Pancreas (tissue), 10 donors: ENCODE measurements around the gene ZNF586. TPM values are rescaled to one million over a fixed set of nuclear protein-coding genes. Genes with fewer than 3 reads are reported as not detected.

ENCODE experiments used
- ATAC-seq, 4 donors: fragments of 200-7000 bp; cut with Tn5 transposase; one replicate each; pipeline versions ENCODE4 v1.8.0 to v1.9.1; 2020; ENCODE audit warnings: mild to moderate bottlenecking in 4 of 4, moderate library complexity in 4 of 4
- DNase-seq, 6 donors: peaks; one replicate each; pipeline ENCODE4 v3.0.0-alpha.2; 2020
- FAIRE-seq: peaks from 2 replicates; lab custom pipeline; 2012; peaks lifted over from hg19 to GRCh38; lab: Jason Lieb, UNC
- H3K27ac ChIP-seq, 4 donors: fragments of 200-600 bp; sonication (generic); 1 replicate in 3 of 4; 2 replicates in 1 of 4; pipeline versions ENCODE4 v1.5.0 to v1.8.0; 2020
- H3K27me3 ChIP-seq, 4 donors: fragments of 200-600 bp; one replicate each; pipeline ENCODE4 v1.8.0; 2021
- H3K36me3 ChIP-seq, 3 donors: fragments of 200-600 bp; sonication (generic) in 1 of 3; one replicate each; pipeline versions ENCODE4 v1.5.0 to v1.8.0; 2020 to 2021
- H3K4me1 ChIP-seq, 3 donors: fragments of 200-600 bp; one replicate each; pipeline ENCODE4 v1.8.0; 2021
- H3K4me3 ChIP-seq, 4 donors: fragments of 200-600 bp; sonication (generic) in 2 of 4; one replicate each; pipeline versions ENCODE4 v1.5.0 to v1.8.0; 2020 to 2021
- H3K9me3 ChIP-seq, 4 donors: fragments of 200-600 bp; one replicate each; pipeline ENCODE4 v1.8.0; 2021
- WGBS, 2 donors: extraction: QIAGEN DNeasy Blood & Tissue Kit; methylation state at CpG; one replicate each; pipeline ENCODE4 v1.1.7; 2013; 5-methylcytosine and 5-hydroxymethylcytosine counted together
- intact Hi-C, 3 donors: fragments of 100-400 bp; cut with DNase I; formaldehyde crosslinking; loops; one replicate each; pipeline versions ENCODE4 v1.11.1 to v1.14.2; 2022
- polyA plus RNA-seq, 2 donors: library from polyadenylated mRNA; stranded (reverse); fragments of 200-250 nt; gene quantifications; one replicate each; pipeline ENCODE4 v1.2.3, GENCODE V29; 2013
- total RNA-seq, 6 donors: library from RNA; stranded (reverse); fragmentation: NEBNext Ultra II Directional in 4 of 6; extraction: Animal tissue kit (Norgen Biotek cat#: 25700) in 4 of 6; gene quantifications; one replicate each; pipeline versions ENCODE4 v1.2.1 to v1.2.4, GENCODE V29; 2021 to 2023
- TF ChIP-seq, protein P1 (sequence below), 4 donors: fragments of 200-600 bp; sonication (generic) in 3 of 4; IDR thresholded peaks; one replicate each; pipeline versions ENCODE4 v1.5.0 to v1.8.0; 2021; ENCODE audit warnings: antibody characterized with exemption in 4 of 4
- donor health status: healthy with polysubstance abuse.
- donor health status: DM: no; HTN: no; CAD: no; lungs with moderate emphysema.
- donor health status: DM: no; HTN: no; CAD: no.
- donor health status: control.
- donor health status: control.
- donor health status: Bipolar disorder and iron deficiency.
- donor health status: DM: yes; HTN: yes; CAD: no.
- donor health status: DM: no; HTN: no; CAD: no.
- donor health status: DM: no; HTN: no; CAD: no.
- donor health status: DM: yes; HTN: yes; CAD: no.

ZNF586 gene
- total and polyA plus RNA-seq, 8 donors = 3.0 to 12.9 (median 4.6) TPM

DNA sequence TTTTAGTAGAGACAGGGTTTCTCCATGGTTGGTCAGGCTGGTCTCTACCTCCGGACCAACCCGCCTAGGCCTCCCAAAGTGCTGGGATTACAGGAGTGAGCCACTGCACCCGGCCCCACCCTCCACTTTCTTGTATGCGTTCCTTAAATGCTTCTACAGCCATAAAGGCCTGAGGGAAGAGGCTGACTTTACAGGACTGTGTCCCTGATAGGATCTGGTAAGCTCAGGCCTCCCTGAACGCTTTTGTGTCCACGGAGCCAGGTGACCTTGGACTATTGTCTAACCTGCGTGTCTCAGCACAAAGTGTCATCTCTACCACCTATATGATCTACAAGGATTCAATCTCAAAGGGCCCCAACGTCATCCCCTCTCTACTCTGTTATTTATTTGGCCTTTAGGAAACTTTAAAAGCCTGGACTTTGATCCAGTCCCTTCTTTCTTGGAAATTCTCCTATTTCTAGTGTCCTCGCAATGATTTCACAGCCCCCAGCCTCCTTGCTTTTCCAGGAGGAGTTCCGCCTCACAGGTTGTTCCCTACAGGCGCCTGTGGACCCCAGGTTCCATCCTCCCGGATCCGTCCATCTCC lies 44.5 kb downstream of the ZNF586 start:
- FAIRE-seq (no peak), ATAC-seq (peak in 2 of 4 donors; percentile 2 to 13), DNase-seq (no peak)
- peaks cover 0 to 5% (median 4%) of the 10 kb centered on the region in 3 donors for H3K4me1 ChIP-seq
- H3K4me3 ChIP-seq = peak overlapping the region; percentile 56 to 82 (median 76)
- H3K27ac ChIP-seq = peak overlapping the region; percentile 62 to 74 (median 69)
- intact Hi-C loops = no loop called here
- TF ChIP-seq, protein P1, sequence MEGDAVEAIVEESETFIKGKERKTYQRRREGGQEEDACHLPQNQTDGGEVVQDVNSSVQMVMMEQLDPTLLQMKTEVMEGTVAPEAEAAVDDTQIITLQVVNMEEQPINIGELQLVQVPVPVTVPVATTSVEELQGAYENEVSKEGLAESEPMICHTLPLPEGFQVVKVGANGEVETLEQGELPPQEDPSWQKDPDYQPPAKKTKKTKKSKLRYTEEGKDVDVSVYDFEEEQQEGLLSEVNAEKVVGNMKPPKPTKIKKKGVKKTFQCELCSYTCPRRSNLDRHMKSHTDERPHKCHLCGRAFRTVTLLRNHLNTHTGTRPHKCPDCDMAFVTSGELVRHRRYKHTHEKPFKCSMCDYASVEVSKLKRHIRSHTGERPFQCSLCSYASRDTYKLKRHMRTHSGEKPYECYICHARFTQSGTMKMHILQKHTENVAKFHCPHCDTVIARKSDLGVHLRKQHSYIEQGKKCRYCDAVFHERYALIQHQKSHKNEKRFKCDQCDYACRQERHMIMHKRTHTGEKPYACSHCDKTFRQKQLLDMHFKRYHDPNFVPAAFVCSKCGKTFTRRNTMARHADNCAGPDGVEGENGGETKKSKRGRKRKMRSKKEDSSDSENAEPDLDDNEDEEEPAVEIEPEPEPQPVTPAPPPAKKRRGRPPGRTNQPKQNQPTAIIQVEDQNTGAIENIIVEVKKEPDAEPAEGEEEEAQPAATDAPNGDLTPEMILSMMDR (IDR thresholded peaks at IDR 0.05) = no peak
- H3K9me3 ChIP-seq = no peaks in the 10 kb centered on the region
- H3K36me3 ChIP-seq = no peaks in the 10 kb centered on the region
- H3K27me3 ChIP-seq = no peaks in the 10 kb centered on the region
- WGBS, 2 donors = 9 to 11% methylated on average over 13 of the region's 13 CpGs

GRCh38 chr19:57814505-57815246 lies 45.2 kb downstream of the ZNF586 start, which contains the start of gene ZNF552:
Gene ZNF552, minus strand, starts transcription at chr19:57814913. Its CDS starts 170 bp downstream, at chr19:57814743.
- Histone ChIP-seq H3K27ac (peak within 1 kb of the TSS; percentile 62 to 74 (median 69)), H3K4me1 (peaks cover 0 to 5% (median 4%) of the 10 kb centered on the region in 3 donors), H3K4me3 (peak within 1 kb of the TSS; percentile 56 to 82 (median 76)), H3K9me3 (no peaks in the 10 kb centered on the region), H3K27me3 (no peaks in the 10 kb centered on the region), H3K36me3 (no peaks in the 10 kb centered on the region)
- FAIRE-seq (no peak), DNase-seq (peak; percentile 80 to 90 (median 86)), ATAC-seq (peak; percentile 89 to 94 (median 90))
- 0 to 1% methylated on average over 50 of the region's 50 CpGs for WGBS, 2 donors
- TF ChIP-seq, protein P1 (IDR thresholded peaks at IDR 0.05) = no peak
- intact Hi-C loops = no loop called here

DNA sequence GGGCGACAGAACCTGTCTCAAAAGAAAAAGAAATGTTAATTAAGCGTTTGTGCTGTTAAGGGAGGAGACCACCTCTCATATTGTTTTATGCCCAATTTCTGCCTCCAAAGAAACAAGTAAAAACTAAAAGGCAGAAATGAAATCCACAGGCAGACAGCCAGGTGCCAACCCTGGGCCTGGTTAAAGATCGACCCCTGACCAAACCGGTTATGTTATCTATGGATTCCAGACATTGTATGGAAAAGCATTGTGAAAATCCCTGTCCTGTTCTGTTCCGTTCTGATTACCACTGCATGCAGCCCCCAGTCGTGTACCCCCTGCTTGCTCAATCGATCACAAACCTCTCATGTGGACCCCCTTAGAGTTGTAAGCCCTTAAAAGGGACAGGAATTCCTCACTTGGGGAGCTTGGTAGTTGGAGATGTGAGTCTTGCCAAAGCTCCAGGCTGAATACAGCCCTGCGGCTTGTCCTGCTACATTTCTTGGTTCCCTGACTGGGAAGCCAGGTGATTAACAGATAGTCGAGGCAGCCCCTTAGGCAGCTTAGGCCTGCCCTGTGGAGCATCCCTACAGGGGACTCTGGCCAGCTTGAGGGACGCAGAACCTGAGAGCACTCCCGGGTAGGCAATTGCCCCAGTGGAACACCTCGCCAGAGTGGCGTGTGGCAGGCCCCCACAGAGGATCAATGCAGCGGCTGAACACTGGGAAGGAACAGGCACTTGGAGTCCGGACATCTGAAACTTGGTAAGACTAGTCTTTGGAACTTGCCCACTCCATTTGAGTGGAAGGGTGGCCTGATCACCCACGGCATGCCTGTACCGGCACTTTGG lies 46.0 kb downstream of the ZNF586 start:
- H3K36me3 ChIP-seq = no peaks in the 10 kb centered on the region
- DNase-seq = no peak
- intact Hi-C loops = no loop called here
- WGBS, 2 donors = 47 to 50% methylated on average over 17 of the region's 17 CpGs
- H3K27me3 ChIP-seq = no peaks in the 10 kb centered on the region
- no peak for ATAC-seq
- TF ChIP-seq, protein P1 (IDR thresholded peaks at IDR 0.05) = no peak
- peak overlapping the region in 3 of 4 donors; percentile 62 to 74 (median 68) for H3K27ac ChIP-seq
- H3K4me1 ChIP-seq = peaks cover 0 to 5% (median 4%) of the 10 kb centered on the region in 3 donors
- no peaks in the 10 kb centered on the region for H3K9me3 ChIP-seq
- peak overlapping the region in 2 of 4 donors; percentile 76 to 77 for H3K4me3 ChIP-seq
- FAIRE-seq = no peak

- WGBS, 2 donors = 68 to 92% methylated on average over 7 of the region's 7 CpGs
- no peak overlapping the region for H3K4me3 ChIP-seq
- H3K27me3 ChIP-seq = no peaks in the 10 kb centered on the region
- H3K4me1 ChIP-seq = peaks cover 1 to 10% (median 4%) of the 10 kb centered on the region in 3 donors
- TF ChIP-seq, protein P1 (IDR thresholded peaks at IDR 0.05) = no peak
- intact Hi-C loops = no loop called here
- peak overlapping the region in 1 of 4 donors; percentile 68 for H3K27ac ChIP-seq
- no peaks in the 10 kb centered on the region for H3K36me3 ChIP-seq
- FAIRE-seq (no peak), DNase-seq (no peak), ATAC-seq (no peak)
- no peaks in the 10 kb centered on the region for H3K9me3 ChIP-seq
Measured at GRCh38 chr19:57816652-57817051, 47.2 kb downstream of the ZNF586 start.
